Transverse colon (tissue), 4 donors: Measurements from ENCODE around the gene SHISAL1. TPM values are rescaled to one million over a fixed set of nuclear protein-coding genes. Genes with fewer than 3 reads are reported as not detected.
A peak's percentile ranks its signal among the peaks of the same experiment; 100 is the strongest.

Source experiments
- DNase-seq: peaks from one replicate; pipeline ENCODE4 v3.0.0-alpha.2; 2019
- H3K27ac ChIP-seq, 4 donors: fragments of 200-600 bp; sonication (generic); 2 replicates each; pipeline ENCODE4 v1.5.1; 2016 to 2018; ENCODE audit warnings: inconsistent platforms in 4 of 4
- H3K27me3 ChIP-seq: fragments of 200-600 bp; sonication (generic); 2 replicates; pipeline ENCODE4 v1.5.1; 2017; ENCODE audit warnings: inconsistent platforms
- H3K36me3 ChIP-seq, 4 donors: fragments of 200-600 bp; sonication (generic); 2 replicates each; pipeline ENCODE4 v1.5.1; 2017 to 2019; ENCODE audit warnings: inconsistent platforms in 4 of 4
- H3K4me1 ChIP-seq, 4 donors: fragments of 200-600 bp; sonication (generic); 2 replicates each; pipeline ENCODE4 v1.5.1; 2017 to 2020; ENCODE audit warnings: inconsistent platforms in 4 of 4
- H3K4me3 ChIP-seq, 4 donors: fragments of 200-600 bp; sonication (generic); 1 replicate in 1 of 4; 2 replicates in 3 of 4; pipeline versions ENCODE4 v1.5.1 to v1.6.1; 2017 to 2019; ENCODE audit warnings: inconsistent platforms in 4 of 4
- H3K9me3 ChIP-seq, 2 donors: fragments of 200-600 bp; sonication (generic); 2 replicates each; pipeline ENCODE4 v1.5.1; 2017 to 2019; ENCODE audit warnings: inconsistent platforms in 2 of 2
- CTCF ChIP-seq, 5 experiments: fragments of 200-600 bp in 3 of 5; fragments of 450-650 bp in 2 of 5; sonication (generic) in 3 of 5; IDR thresholded peaks; 1 replicate in 2 of 5; 2 replicates in 3 of 5; pipeline ENCODE4 v1.5.1; 2016 to 2017; ENCODE audit warnings: antibody characterized with exemption in 5 of 5, inconsistent platforms in 3 of 5, mild to moderate bottlenecking in 2 of 5, moderate library complexity in 1 of 5
- EP300 ChIP-seq: sonication (generic); formaldehyde crosslinking; IDR thresholded peaks from one replicate; pipeline ENCODE4 v1.6.1; 2017; ENCODE audit warnings: antibody characterized with exemption, low read depth
- POLR2A ChIP-seq: fragments of 450-650 bp; IDR thresholded peaks from one replicate; pipeline ENCODE4 v1.6.1; 2016; ENCODE audit warnings: antibody characterized with exemption, mild to moderate bottlenecking, moderate library complexity
- POLR2AphosphoS5 ChIP-seq, 3 donors: sonication (generic); formaldehyde crosslinking; IDR thresholded peaks; one replicate each; pipeline ENCODE4 v1.6.1; 2016; ENCODE audit warnings: antibody characterized with exemption in 3 of 3
- WGBS, 2 donors: methylation state at CpG; one replicate each; pipeline ENCODE4 v1.1.5; 2018; ENCODE audit warnings: low coverage in 1 of 2; 5-methylcytosine and 5-hydroxymethylcytosine counted together
- in situ Hi-C, 4 donors: fragments of 200-750 bp; cut with MboI; loops; one replicate each; pipeline versions ENCODE4 v1.15.0 to v1.15.1; 2017; ENCODE audit warnings: low sequenced_read_pairs in 3 of 4, low pct_ligation_motif_present in 1 of 4, low pct_unique_long_range_greater_than_20kb in 1 of 4
- intact Hi-C: fragments of 100-400 bp; cut with DNase I; formaldehyde crosslinking; loops from one replicate; pipeline ENCODE4 v1.15.1; 2023; ENCODE audit warnings: low total_unique reads
- total RNA-seq, 4 donors: library from RNA; depleted of rRNA; stranded (reverse); fragments of >200 nt; gene quantifications; one replicate each; pipeline ENCODE4 v1.1.0, GENCODE V29; 2016

Gene SHISAL1
- total RNA-seq, result 1 to 10 TPM; 1.9 to 4.6 (median 3.2) TPM

- Histone ChIP-seq H3K27ac (peak within 1 kb of the TSS; percentile 25 to 88 (median 80)), H3K4me3 (peak within 1 kb of the TSS in 1 of 4 donors; percentile 19)
- in situ Hi-C loops, result no loop called here
These were observed at the start of gene SHISAL1 for GRCh38 chr22:44312766-44313165. Gene SHISAL1 (minus strand): TSS chr22:44312951. CDS start chr22:44300945, 12,006 bp downstream.

GRCh38 chr22:44361391-44362126 is 48.8 kb upstream of the SHISAL1 start:
- no peaks in the 10 kb centered on the region for H3K27me3 ChIP-seq
- H3K9me3 ChIP-seq, result no peaks in the 10 kb centered on the region
- H3K36me3 ChIP-seq, result no peaks in the 10 kb centered on the region
- H3K4me1 ChIP-seq, result peaks cover 15 to 44% (median 23%) of the 10 kb centered on the region in 4 donors
- no peak overlapping the region for H3K4me3 ChIP-seq
- TF ChIP-seq EP300, result no peak
- no peak for TF ChIP-seq POLR2AphosphoS5 (IDR thresholded peaks at IDR 0.05)
- TF ChIP-seq CTCF (IDR thresholded peaks at IDR 0.05), result no peak
- TF ChIP-seq POLR2A, result no peak
- in situ Hi-C loops, result no loop called here
- peak overlapping the region; percentile 53 to 89 (median 78) for H3K27ac ChIP-seq
- WGBS, 2 donors, result 85% methylated on average over 12 of the region's 12 CpGs; no CpG with 5 or more reads in 1 of the 2 donors
- no peak for DNase-seq
- intact Hi-C loops, result loop anchor here (5.0 kb wide), 1 partner anchor 54 kb away; no protein-coding TSS in a partner anchor

More at GRCh38 chr22:44312766-44313165, at the start of gene SHISAL1:
- WGBS, 2 donors, result 84% methylated on average over 12 of the region's 12 CpGs; no CpG with 5 or more reads in 1 of the 2 donors
- Histone ChIP-seq H3K36me3 (no peaks in the 10 kb centered on the region), H3K9me3 (no peaks in the 10 kb centered on the region), H3K27me3 (no peaks in the 10 kb centered on the region), H3K4me1 (peaks cover 18 to 33% (median 24%) of the 10 kb centered on the region in 4 donors)
- DNase-seq, result no peak
- TF ChIP-seq POLR2AphosphoS5 (IDR thresholded peaks at IDR 0.05) (peak in 1 of 3 donors; percentile 18), CTCF (IDR thresholded peaks at IDR 0.05) (no peak)
- intact Hi-C loops, result no loop called here

DNA sequence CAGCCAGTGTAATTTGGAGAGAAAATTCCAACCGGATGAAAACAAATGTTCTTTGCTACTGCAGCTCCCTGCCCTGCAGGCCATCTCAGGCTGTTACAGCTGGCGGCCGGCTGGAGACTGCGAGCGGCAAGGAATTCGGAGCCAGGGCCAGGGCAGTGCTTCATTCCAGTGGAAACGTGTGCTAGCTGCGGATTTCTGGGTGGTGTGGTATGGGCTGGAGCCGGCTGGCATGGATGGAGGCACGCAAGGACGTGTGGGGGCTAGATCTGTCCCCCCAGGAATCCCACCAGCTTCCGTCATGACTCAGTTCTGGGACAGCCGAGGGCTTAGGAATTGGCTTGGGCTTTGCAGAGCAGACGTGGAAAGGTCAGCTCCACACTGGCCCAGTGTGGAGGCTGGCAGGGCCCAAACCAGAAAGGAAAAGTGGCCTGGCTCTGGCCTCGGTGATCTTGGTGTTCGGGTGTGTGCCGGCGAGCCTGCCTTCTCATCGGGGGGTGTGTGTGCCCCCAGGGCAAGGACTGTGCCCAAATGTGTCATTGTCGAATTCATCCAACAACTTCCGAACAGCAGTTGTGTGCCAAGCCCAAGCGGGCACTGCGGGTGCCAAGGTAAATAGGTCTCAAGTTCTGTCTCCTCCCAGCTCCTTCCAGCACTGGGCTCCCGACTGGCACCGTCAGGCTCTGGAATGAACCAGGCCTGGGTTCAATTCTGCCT is 48.1 kb upstream of the SHISAL1 start:
- H3K9me3 ChIP-seq, result no peaks in the 10 kb centered on the region
- intact Hi-C loops, result loop anchor here (5.0 kb wide), 1 partner anchor 54 kb away; no protein-coding TSS in a partner anchor
- 48% methylated on average over 20 of the region's 25 CpGs; no CpG with 5 or more reads in 1 of the 2 donors for WGBS, 2 donors
- H3K27me3 ChIP-seq, result no peaks in the 10 kb centered on the region
- TF ChIP-seq POLR2AphosphoS5 (IDR thresholded peaks at IDR 0.05) (no peak), CTCF (IDR thresholded peaks at IDR 0.05) (peak; percentile 12 to 53 (median 30))
- H3K36me3 ChIP-seq, result no peaks in the 10 kb centered on the region
- in situ Hi-C loops, result no loop called here
- peak overlapping the region; percentile 53 to 89 (median 78) for H3K27ac ChIP-seq
- peak; percentile 17 for DNase-seq
- H3K4me3 ChIP-seq, result no peak overlapping the region
- H3K4me1 ChIP-seq, result peaks cover 15 to 44% (median 23%) of the 10 kb centered on the region in 4 donors

GRCh38 chr22:44360306-44360667 is 47.5 kb upstream of the SHISAL1 start:
- no peak for DNase-seq
- Histone ChIP-seq H3K27me3 (no peaks in the 10 kb centered on the region), H3K9me3 (no peaks in the 10 kb centered on the region), H3K4me3 (no peak overlapping the region), H3K4me1 (peaks cover 15 to 44% (median 23%) of the 10 kb centered on the region in 4 donors), H3K27ac (peak overlapping the region; percentile 53 to 89 (median 78)), H3K36me3 (no peaks in the 10 kb centered on the region)
- in situ Hi-C loops (no loop called here), intact Hi-C loops (loop anchor here (5.0 kb wide), 1 partner anchor 53 kb away; no protein-coding TSS in a partner anchor)
- TF ChIP-seq CTCF (IDR thresholded peaks at IDR 0.05) (no peak), POLR2A (no peak), POLR2AphosphoS5 (IDR thresholded peaks at IDR 0.05) (no peak), EP300 (no peak)
- WGBS, 2 donors, result 57% methylated on average over 12 of the region's 12 CpGs; no CpG with 5 or more reads in 1 of the 2 donors
